ENCODE data around the gene TRPV6.

The TRPV6 gene

GRCh38 chr7:142868986-142869415 lies 16.5 kb downstream of the TRPV6 start:
- Histone ChIP-seq H4K20me1 (ENCODE audit: low read depth, low read length) (no peaks in the 10 kb centered on the region), H3K27ac (ENCODE audit: low read depth, low read length) (no peak overlapping the region), H3K27me3 (ENCODE audit: low read length) (no peaks in the 10 kb centered on the region), H3K4me2 (ENCODE audit: low read depth, low read length, poor library complexity, severe bottlenecking) (no peak overlapping the region), H2AFZ (ENCODE audit: low read depth, low read length, severe bottlenecking) (no peak overlapping the region), H3K9ac (ENCODE audit: low read length) (no peak overlapping the region), H3K9me3 (ENCODE audit: insufficient read depth, low read length) (no peaks in the 10 kb centered on the region), H3F3A (ENCODE audit: insufficient read depth) (no peaks in the 10 kb centered on the region), H3K4me3 (ENCODE audit: insufficient read depth, low read length, poor library complexity, severe bottlenecking) (no peak overlapping the region), H3K9me2 (replicated peaks; ENCODE audit: insufficient read depth, low read length) (no peaks in the 10 kb centered on the region), H3K79me2 (ENCODE audit: insufficient read depth, low read length) (no peaks in the 10 kb centered on the region), H3K36me3 (ENCODE audit: low read length) (no peaks in the 10 kb centered on the region)
- TF ChIP-seq CTCF (IDR thresholded peaks at IDR 0.05; ENCODE audit: insufficient read depth, low read length, poor library complexity, severe bottlenecking) (no peak), EZH2phosphoT487 (conservative IDR thresholded peaks at IDR 0.05; ENCODE audit: low read length) (no peak)

- H3K79me2 ChIP-seq (ENCODE audit: insufficient read depth, low read length) = no peaks in the 10 kb centered on the region
- no peaks in the 10 kb centered on the region for H3K27me3 ChIP-seq (ENCODE audit: low read length)
- H3K9me3 ChIP-seq (ENCODE audit: insufficient read depth, low read length) = no peaks in the 10 kb centered on the region
- no peaks in the 10 kb centered on the region for H4K20me1 ChIP-seq (ENCODE audit: low read depth, low read length)
- no peaks in the 10 kb centered on the region for H3K36me3 ChIP-seq (ENCODE audit: low read length)
- H3K4me3 ChIP-seq (ENCODE audit: insufficient read depth, low read length, poor library complexity, severe bottlenecking) = no peak overlapping the region
- TF ChIP-seq CTCF (IDR thresholded peaks at IDR 0.05; ENCODE audit: insufficient read depth, low read length, poor library complexity, severe bottlenecking) = no peak
- no peak for TF ChIP-seq EZH2phosphoT487 (conservative IDR thresholded peaks at IDR 0.05; ENCODE audit: low read length)
- no peak overlapping the region for H3K9ac ChIP-seq (ENCODE audit: low read length)
- H2AFZ ChIP-seq (ENCODE audit: low read depth, low read length, severe bottlenecking) = no peak overlapping the region
- no peak overlapping the region for H3K27ac ChIP-seq (ENCODE audit: low read depth, low read length)
- no peaks in the 10 kb centered on the region for H3F3A ChIP-seq (ENCODE audit: insufficient read depth)
- H3K9me2 ChIP-seq (replicated peaks; ENCODE audit: insufficient read depth, low read length) = no peaks in the 10 kb centered on the region
- no peak overlapping the region for H3K4me2 ChIP-seq (ENCODE audit: low read depth, low read length, poor library complexity, severe bottlenecking)
These were observed 17.2 kb downstream of the TRPV6 start for GRCh38 chr7:142868188-142868985.

DNA sequence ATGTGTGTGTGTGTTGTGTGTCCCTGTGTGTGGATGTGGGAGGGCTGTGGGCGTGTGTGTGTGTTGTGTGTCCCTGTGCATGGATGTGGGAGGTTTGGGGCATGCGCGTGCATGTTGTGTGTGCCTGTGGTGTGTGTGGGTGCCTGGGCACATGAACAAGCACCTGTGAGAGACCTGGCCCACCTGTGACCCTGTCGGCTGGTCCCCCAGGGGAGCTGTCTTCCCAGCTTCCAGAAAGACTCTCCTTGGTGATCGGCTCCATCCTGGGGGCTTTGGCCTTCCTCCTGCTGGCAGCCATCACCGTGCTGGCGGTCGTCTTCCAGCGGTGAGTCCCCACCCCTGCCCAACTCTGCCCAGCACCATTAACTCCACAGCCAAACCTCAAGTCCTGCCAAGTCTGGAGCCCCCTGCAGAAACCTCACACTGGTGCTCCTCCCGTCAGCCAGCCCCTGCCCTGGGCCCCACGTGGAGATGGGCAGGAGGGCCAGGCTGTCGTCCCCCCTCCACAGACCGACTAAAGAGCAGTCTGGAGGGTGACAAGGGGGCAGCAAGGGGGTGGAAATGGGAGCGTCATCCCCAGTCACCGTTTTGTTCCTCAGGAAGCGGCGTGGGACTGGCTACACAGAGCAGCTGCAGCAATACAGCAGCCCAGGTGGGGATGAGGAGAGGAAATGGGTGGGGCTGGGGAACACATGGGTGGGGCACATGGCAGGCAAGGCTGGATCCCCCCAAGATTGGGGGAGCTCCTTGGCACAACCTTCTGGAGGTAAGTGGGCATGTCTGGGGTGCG lies 18.0 kb downstream of the TRPV6 start:
- H3K27me3 ChIP-seq (ENCODE audit: low read length) = no peaks in the 10 kb centered on the region
- no peak overlapping the region for H3K9ac ChIP-seq (ENCODE audit: low read length)
- no peaks in the 10 kb centered on the region for H3K9me2 ChIP-seq (replicated peaks; ENCODE audit: insufficient read depth, low read length)
- TF ChIP-seq EZH2phosphoT487 (conservative IDR thresholded peaks at IDR 0.05; ENCODE audit: low read length) (no peak), CTCF (IDR thresholded peaks at IDR 0.05; ENCODE audit: insufficient read depth, low read length, poor library complexity, severe bottlenecking) (no peak)
- no peaks in the 10 kb centered on the region for H3F3A ChIP-seq (ENCODE audit: insufficient read depth)
- H3K36me3 ChIP-seq (ENCODE audit: low read length) = no peaks in the 10 kb centered on the region
- H2AFZ ChIP-seq (ENCODE audit: low read depth, low read length, severe bottlenecking) = no peak overlapping the region
- H3K4me3 ChIP-seq (ENCODE audit: insufficient read depth, low read length, poor library complexity, severe bottlenecking) = no peak overlapping the region
- no peaks in the 10 kb centered on the region for H3K79me2 ChIP-seq (ENCODE audit: insufficient read depth, low read length)
- no peak overlapping the region for H3K27ac ChIP-seq (ENCODE audit: low read depth, low read length)
- H3K4me2 ChIP-seq (ENCODE audit: low read depth, low read length, poor library complexity, severe bottlenecking) = no peak overlapping the region
- no peaks in the 10 kb centered on the region for H3K9me3 ChIP-seq (ENCODE audit: insufficient read depth, low read length)
- no peaks in the 10 kb centered on the region for H4K20me1 ChIP-seq (ENCODE audit: low read depth, low read length)
